Fibroblast of lung (primary cell): Measurements from ENCODE around the gene PHC1.

Experiments used
- CTCF ChIP-seq, 2 donors: IDR thresholded peaks in 1 of 2; conservative IDR thresholded peaks in 1 of 2; 1 replicate in 1 of 2; 2 replicates in 1 of 2; pipeline ENCODE4 v1.5.1; 2011 to 2012; ENCODE audit warnings: low read length in 2 of 2, control low read depth in 1 of 2, inconsistent platforms in 1 of 2, low read depth in 1 of 2, mild to moderate bottlenecking in 1 of 2
- EZH2 ChIP-seq: IDR thresholded peaks from 2 replicates; pipeline ENCODE4 v1.5.1; 2012; ENCODE audit warnings: low read length, control low read depth, mild to moderate bottlenecking; ENCODE audit errors: missing control alignments

DNA sequence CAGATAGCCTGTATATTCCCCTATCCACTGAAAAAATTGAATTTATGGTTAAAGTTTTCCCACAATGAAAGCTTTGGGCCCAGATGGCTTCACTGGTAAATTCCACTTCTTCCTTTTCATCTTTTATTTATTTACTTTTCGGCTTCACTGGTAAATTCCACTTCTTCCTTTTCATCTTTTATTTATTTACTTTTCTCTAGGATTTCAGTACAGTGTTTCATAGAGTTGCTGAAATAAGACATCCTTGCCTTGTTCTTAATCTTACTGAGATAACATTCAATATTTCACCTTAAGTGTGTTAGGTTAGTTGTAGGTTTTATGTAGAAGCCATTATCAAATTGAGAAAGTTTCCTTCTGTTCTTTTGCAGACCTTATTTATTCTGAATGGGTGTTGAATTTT, 56.1 kb downstream of the PHC1 start:
- TF ChIP-seq CTCF (conservative IDR thresholded peaks at IDR 0.05 in 1 of 2, IDR thresholded peaks at IDR 0.05 in 1 of 2; ENCODE audit: low read depth in 1 of 2, low read length in 2 of 2) (no peak), EZH2 (no peak)
